Astrocyte of the cerebellum (primary cell): ENCODE measurements around the gene KRT15.

ENCODE experiments used
- DNase-seq: peaks from one replicate; pipeline ENCODE4 v3.0.0-alpha.2; 2011; ENCODE audit warnings: low read depth
- H3K4me3 ChIP-seq: 2 replicates; pipeline ENCODE4 v1.5.1; 2011; ENCODE audit warnings: mild to moderate bottlenecking, low read depth, low read length, moderate library complexity
- in situ Hi-C: cut with HindIII; loops from 2 replicates; pipeline ENCODE4 v1.10.0; 2017; ENCODE audit warnings: low sequenced_read_pairs
- TF ChIP-seq, protein P1 (sequence below): IDR thresholded peaks from 2 replicates; pipeline ENCODE4 v1.5.1; 2012; ENCODE audit warnings: low read length, low read depth, moderate library complexity, mild to moderate bottlenecking; ENCODE audit errors: missing control alignments

The KRT15 gene

DNA sequence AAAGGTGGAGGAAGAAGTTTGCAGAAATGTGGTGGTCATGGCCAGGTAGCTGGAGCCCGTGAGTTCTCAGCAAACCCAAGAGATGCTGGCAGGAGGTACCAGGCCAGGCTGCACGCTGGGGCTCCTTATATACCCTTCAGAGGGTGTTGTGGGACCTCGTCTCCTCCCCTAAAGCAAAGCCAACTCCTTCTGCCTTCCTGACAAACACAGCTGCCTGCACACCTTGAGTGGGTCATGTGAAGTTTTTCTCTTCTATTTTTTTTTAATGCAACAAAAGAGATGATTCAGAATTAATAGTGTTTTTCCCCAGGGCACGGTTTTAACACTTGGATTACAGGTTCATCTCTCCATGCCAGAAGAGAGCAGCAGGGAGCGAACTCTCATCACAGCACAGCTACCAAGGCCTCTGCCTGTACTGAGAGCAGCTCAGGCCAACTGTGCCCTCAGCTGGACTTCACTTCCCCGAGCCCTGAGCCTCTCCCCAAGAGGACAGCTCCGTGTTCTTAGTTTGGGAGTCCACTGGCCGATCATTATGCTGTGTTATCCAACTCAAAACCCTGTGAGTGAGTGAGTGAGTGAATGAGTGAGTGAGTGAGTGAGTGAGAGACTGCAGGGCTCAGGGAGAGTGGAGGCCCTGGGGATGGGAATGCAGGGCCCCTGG, at the start of gene KRT15:
TSS of gene KRT15 (minus strand) at position 102 of the 661 bp plus-strand sequence. CDS start at position 39, 63 bp downstream.
- no peak within 1 kb of the TSS for H3K4me3 ChIP-seq
- in situ Hi-C loops, result no loop called here
- TF ChIP-seq, protein P1, sequence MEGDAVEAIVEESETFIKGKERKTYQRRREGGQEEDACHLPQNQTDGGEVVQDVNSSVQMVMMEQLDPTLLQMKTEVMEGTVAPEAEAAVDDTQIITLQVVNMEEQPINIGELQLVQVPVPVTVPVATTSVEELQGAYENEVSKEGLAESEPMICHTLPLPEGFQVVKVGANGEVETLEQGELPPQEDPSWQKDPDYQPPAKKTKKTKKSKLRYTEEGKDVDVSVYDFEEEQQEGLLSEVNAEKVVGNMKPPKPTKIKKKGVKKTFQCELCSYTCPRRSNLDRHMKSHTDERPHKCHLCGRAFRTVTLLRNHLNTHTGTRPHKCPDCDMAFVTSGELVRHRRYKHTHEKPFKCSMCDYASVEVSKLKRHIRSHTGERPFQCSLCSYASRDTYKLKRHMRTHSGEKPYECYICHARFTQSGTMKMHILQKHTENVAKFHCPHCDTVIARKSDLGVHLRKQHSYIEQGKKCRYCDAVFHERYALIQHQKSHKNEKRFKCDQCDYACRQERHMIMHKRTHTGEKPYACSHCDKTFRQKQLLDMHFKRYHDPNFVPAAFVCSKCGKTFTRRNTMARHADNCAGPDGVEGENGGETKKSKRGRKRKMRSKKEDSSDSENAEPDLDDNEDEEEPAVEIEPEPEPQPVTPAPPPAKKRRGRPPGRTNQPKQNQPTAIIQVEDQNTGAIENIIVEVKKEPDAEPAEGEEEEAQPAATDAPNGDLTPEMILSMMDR, result peak; percentile 2
- no peak for DNase-seq

DNA sequence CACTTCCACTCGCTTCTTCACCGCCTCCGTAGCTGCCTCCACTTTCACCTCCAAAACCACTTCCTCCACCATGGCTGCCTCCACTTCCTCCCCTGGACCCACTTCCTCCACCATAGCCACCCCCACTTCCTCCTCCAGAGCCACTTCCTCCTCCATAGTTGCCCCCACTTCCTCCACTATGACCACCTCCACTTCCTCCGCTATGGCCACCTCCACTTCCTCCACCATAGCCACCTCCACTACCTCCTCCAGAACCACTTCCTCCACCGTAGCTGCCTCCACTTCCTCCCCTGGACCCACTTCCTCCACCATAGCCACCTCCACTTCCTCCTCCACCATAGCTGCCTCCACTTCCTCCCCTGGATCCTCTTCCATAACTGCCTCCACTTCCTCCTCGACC, 48.6 kb upstream of the KRT15 start:
- in situ Hi-C loops, result no loop called here
- H3K4me3 ChIP-seq, result no peak overlapping the region
- no peak for DNase-seq
- TF ChIP-seq, protein P1, result no peak

DNA sequence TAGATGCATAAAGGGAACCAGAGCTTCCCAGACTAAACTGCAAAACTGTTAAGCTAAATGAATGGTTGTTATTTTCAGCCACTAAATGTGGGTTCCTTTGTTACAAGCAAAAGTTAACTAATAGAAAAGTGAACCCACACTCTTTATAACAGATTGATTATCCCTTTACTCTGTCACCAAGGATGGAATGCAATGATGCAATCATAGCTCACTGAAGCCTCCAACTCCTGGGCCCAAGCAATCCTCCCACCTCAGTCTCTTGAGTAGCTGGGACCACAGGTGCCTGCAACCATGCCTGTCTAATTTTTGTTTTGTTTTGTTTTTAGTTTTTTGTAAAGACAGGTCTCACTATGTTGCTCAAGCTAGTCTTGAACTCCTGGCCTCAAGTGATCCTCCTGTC, 46.6 kb upstream of the KRT15 start:
- H3K4me3 ChIP-seq, result no peak overlapping the region
- in situ Hi-C loops, result no loop called here
- TF ChIP-seq, protein P1, result no peak
- no peak for DNase-seq

DNA sequence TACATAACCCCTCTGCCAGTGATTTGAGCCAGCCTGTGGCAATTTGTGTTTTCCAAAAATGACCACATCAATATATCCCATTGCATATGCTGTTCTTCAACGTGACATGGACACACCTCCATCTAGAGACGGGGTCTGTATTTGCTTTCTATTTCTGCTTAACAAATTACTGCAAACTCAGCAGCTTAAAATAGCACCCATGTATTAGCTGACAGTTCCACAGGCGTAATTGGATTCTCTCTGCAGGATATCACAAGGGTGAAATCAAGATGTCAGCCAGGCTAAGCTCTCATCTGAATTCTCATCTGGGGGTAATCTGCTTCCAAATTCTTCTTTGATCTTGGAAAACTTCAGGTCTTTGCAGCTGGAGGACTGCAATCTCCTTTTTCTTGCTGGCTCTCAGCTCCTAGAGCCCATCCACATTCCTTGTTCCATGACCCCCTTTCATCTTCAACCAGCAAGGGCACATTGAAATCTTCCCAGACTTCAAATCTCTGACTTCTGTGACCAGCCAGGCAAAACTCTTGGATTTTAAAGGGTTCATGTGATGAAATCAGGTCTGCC, 45.0 kb upstream of the KRT15 start:
- TF ChIP-seq, protein P1, result no peak
- no peak for DNase-seq
- in situ Hi-C loops, result no loop called here
- H3K4me3 ChIP-seq, result no peak overlapping the region

DNA sequence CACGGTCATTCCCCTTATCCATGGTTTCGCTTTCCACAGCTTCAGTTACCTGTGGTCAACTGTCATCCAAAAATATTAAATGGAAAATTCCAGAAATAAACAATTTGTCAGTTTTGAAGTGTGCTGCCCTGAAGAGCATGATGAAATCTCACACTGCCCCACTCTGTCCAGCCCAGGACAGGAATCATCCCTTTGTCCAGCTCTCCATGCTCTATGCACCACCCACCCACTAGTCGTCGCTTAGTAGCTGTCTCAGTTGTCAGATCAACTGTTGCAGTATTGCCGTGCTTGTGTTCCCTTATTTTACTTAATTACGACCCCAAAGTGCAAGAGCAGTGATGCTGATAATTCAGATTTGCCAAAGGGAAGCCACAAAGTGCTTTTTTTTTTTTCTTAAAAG, 42.9 kb upstream of the KRT15 start:
- TF ChIP-seq, protein P1, result no peak
- no peak for DNase-seq
- in situ Hi-C loops, result no loop called here
- H3K4me3 ChIP-seq, result no peak overlapping the region

DNA sequence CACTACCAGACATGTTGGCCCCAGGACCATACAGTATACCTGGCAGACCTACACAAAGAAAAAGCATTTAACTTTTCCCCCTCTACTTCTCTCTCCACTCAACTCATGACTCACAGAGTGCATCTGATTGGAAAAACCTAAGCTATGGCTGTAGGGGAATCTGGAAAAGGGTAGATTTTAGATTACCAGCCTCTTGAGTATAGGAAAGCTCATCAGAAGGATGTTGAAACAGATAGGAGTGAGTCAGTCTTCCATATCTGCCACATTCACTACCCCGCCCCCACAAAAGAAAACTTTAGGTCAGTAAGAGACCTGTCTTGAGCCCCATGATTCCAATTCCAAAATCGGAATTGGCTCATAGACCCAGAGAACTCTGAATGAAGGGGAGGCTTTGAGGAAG, 40.9 kb upstream of the KRT15 start:
- TF ChIP-seq, protein P1, result no peak
- no peak overlapping the region for H3K4me3 ChIP-seq
- in situ Hi-C loops, result loop anchor here (10.0 kb wide), 1 partner anchor 215 kb away; no protein-coding TSS in a partner anchor
- no peak for DNase-seq
